Inflammatory macrophage treated with lipopolysaccharide for 4 hours (primary cell): Measurements from ENCODE around the gene SUPT3H.

Experiments used
- DNase-seq: peaks from one replicate; pipeline ENCODE4 v3.0.0-alpha.2; 2020

SUPT3H gene

GRCh38 chr6:44820759-44821158 is 557.0 kb downstream of the SUPT3H start:
- no peak for DNase-seq

DNA sequence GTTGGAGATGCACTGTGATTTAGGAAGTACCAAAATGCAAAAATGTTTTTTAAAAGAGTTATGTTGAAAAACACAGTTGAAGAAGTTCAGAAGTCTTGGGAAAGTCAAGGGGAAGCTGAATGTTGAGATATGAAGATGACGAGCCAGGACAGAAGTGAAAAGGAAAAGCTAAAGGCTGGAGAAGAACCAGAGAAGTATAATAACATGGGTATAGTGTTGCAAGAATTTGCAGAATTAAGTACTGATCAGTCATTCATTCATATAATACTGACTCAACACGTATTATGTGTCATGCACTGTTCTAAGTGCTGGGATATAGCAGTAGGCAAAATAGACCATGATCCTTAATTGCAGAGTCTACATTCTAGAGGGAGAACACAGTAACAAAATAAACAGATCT is 557.4 kb downstream of the SUPT3H start:
- DNase-seq, result peak; percentile 78

- no peak for DNase-seq
Measured at GRCh38 chr6:44811456-44811855, 566.3 kb downstream of the SUPT3H start.

DNA sequence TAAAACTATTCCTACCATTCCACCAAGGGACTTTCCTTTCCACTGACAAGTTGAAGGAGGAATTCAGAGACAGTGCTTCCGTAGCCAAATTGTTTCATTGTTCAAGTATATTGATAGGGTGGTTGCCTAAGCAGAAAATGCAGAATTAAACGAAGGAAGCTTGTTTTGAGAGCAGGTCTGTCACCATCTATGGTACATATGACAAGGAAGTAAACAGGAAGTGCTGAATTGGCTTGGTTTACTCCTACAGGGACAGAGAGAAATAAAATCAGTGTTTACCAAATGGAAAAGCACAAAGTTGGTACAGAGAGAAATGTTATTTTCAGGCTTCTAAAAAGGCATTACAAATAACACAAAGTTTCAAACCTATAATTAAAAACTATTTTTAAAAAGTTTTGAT is 568.5 kb downstream of the SUPT3H start:
- DNase-seq, result peak; percentile 26

GRCh38 chr6:44808148-44808547 is 569.6 kb downstream of the SUPT3H start:
- DNase-seq, result no peak

DNA sequence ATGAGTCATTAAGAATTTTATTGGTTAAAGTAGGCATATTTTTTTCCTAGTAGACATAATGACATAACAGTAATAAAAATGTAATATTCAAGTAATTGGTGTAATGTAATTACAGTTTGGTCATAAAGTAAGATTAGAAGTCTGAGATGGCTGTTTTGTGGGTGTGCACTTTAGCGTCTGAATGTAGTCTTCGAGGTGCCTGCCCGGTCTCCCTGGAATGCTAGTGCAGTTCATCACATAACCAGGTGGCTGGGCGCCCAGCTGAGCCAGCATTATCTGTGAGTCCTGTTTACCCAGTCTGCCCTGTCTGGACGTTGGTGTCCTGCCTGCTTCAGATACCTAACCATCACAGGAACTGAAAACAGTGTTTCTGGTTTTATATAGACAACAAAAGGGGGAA is 571.1 kb downstream of the SUPT3H start:
- DNase-seq, result no peak

- DNase-seq, result no peak
Measured at GRCh38 chr6:44805238-44805846, 572.4 kb downstream of the SUPT3H start.

GRCh38 chr6:44804546-44805159 is 573.1 kb downstream of the SUPT3H start:
- no peak for DNase-seq

DNA sequence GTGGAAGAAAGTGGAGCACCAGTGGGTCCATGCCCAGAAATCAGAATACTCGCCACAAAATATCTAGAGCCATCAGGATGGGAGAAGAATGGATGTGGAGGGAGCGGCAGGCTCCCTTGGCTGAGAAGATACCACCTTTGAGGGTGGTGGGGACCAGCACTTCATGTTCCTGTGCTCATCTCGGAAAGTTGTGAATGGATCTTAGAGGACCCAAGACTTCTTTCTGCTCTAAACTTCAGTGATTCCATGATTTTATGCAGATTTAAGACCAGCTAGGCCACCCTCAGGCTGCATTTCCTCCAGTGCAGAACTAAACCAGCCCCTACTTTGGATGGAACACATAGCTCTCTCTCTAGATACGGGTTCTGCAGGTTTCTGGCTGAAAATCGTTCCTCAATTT is 573.7 kb downstream of the SUPT3H start:
- DNase-seq, result no peak

- no peak for DNase-seq
Measured at GRCh38 chr6:44800784-44801592, 576.7 kb downstream of the SUPT3H start.

DNA sequence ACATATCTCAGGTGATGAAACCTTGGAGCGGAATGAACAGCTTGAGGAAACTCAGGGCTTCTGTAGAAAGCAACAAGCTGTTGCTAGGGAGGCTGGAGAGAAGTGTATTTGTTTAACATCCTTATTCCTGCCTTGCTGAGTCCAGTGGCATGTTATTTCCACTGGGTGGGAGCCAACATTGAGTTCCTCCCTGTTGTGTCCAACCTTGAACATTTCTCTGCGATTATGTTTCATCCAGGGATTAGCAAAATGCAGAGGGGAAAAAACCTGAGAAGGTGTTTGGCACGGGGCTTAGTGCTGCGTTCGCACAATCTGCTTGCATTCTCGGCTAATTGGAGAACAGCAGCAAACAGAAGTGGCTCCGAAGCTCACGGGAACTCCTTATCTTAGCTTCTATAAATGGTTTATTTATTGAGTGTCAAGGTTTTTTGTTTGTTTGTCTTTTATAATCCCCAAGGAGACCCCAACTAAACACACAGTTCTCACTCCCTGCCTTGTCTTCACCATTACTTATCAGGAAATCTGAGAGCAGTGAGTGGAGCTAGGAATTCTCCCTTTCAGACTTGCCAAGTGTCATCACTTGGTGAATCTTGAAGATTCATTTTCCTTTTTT is 577.5 kb downstream of the SUPT3H start:
- no peak for DNase-seq

GRCh38 chr6:44797746-44798145 is 580.0 kb downstream of the SUPT3H start:
- DNase-seq, result peak; percentile 45

- DNase-seq, result no peak
Measured at GRCh38 chr6:44795326-44795725, 582.4 kb downstream of the SUPT3H start.

GRCh38 chr6:44789806-44790205 is 587.9 kb downstream of the SUPT3H start:
- no peak for DNase-seq

DNA sequence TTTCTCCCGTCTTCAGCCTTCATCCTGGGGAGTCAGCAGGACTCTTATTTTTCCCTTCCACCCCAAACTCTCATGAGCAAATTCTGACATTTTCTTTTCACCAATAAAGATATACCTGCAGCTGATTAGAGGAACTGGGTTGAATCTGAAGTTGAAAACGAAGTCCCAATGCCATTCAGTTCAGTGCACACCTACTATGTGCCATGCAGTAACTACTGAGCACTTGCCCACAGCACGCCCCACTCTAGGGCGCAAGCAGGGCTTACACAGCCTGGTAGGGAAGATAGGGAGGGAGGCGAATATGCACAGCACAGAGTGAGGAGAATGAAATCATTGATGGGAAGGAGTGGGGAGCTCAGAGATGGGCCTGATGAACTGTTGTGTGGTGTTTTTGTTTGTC is 588.7 kb downstream of the SUPT3H start:
- DNase-seq, result no peak

- DNase-seq, result no peak
Measured at GRCh38 chr6:44788387-44788981, 589.2 kb downstream of the SUPT3H start.

DNA sequence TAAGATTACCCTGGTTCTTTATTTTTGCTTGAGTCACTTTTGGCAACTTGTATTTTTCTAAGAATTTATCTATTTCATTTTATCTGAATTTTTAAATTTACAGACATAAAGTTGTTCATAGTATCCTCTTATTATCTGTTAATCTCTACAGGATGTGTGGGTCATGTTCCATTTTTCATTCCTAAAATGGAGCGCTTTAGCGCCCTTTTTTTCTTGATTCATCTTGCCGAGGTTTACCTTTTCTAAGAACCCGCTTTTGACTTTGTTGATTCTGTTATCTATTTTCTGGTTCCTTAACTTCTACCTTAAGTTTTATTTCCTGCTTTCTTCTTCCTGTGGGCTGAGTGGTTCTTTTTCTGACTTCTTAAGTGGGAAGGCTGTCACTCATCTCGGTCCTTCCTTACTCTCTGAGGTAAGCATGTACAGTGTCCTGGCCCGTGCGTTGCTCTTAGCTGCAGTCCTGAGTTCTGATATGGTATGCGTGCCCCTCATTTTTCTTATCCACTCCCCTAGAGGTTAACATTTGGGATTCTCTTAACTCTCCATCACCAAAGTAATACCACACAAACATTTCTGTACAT is 590.4 kb downstream of the SUPT3H start:
- no peak for DNase-seq

GRCh38 chr6:44785130-44785529 is 592.6 kb downstream of the SUPT3H start:
- DNase-seq, result no peak

GRCh38 chr6:44784195-44784594 is 593.5 kb downstream of the SUPT3H start:
- no peak for DNase-seq

- peak; percentile 8 for DNase-seq
Measured at GRCh38 chr6:44782892-44783291, 594.8 kb downstream of the SUPT3H start.

GRCh38 chr6:44781912-44782597 is 595.7 kb downstream of the SUPT3H start:
- DNase-seq, result no peak

- no peak for DNase-seq
Measured at GRCh38 chr6:44780161-44780560, 597.6 kb downstream of the SUPT3H start.
